ENCODE data around the gene RAB12.

- TF ChIP-seq CTCF (conservative IDR thresholded peaks at IDR 0.05; ENCODE audit: low read length) = no peak
- TF ChIP-seq EZH2phosphoT487 (IDR thresholded peaks at IDR 0.05; ENCODE audit: borderline replicate concordance) = no peak
These were observed 22.0 kb downstream of the RAB12 start for GRCh38 chr18:8631265-8631664.

Measured in Loucy (cell line).